Measurements from ENCODE around the gene ACAD8. TPM values are rescaled to one million over a fixed set of nuclear protein-coding genes. Genes with fewer than 3 reads are reported as not detected.

The ACAD8 gene
- total RNA-seq, 1 experiment from 2014 or later, result 18.9 TPM

- H3K27ac Mint-ChIP-seq (ENCODE audit: low read depth, unreplicated experiment), result peak within 1 kb of the TSS; percentile 93
- H3K4me3 Mint-ChIP-seq (ENCODE audit: unreplicated experiment), result peak within 1 kb of the TSS; percentile 93
- BruUV-seq (replicated peaks), result no TSS peak
- ChIA-PET POLR2A (interaction anchor here (0.6 to 4.9 kb wide), 25 partner anchors 10 to 297 kb away, joined by 3 to 52 read pairs (median 4); partner anchors contain the start of genes ACAD8 and THYN1), CTCF (interaction anchor here (0.8 to 1.2 kb wide), 7 partner anchors 11 to 270 kb away, joined by 3 to 4 read pairs (median 3); no protein-coding TSS in a partner anchor)
- peak; percentile 97 for DNase-seq (ENCODE audit: unreplicated experiment)
- no peak for TF ChIP-seq CTCF (IDR thresholded peaks at IDR 0.05; ENCODE audit: unreplicated experiment)
- intact Hi-C loops (cut with micrococcal nuclease), result loop anchor here (2.0 kb wide), 1 partner anchor 29 kb away; the partner anchor contains the start of genes ACAD8 and THYN1
- peaks cover 41% of the 10 kb centered on the region for H3K4me1 Mint-ChIP-seq (ENCODE audit: insufficient read depth, unreplicated experiment)
- H3K27me3 Mint-ChIP-seq (ENCODE audit: insufficient read depth, unreplicated experiment), result no peaks in the 10 kb centered on the region
- H3K36me3 Mint-ChIP-seq (ENCODE audit: insufficient read depth, unreplicated experiment), result peaks cover 14% of the 10 kb centered on the region
- no peaks in the 10 kb centered on the region for H3K9me3 Mint-ChIP-seq (ENCODE audit: unreplicated experiment)
Measured at GRCh38 chr11:134223836-134224709, 29.3 kb upstream of the ACAD8 start, which contains the start of the genes NCAPD3 and VPS26B. Gene NCAPD3 (minus strand): TSS chr11:134223967. CDS start chr11:134223926, 41 bp downstream. Gene VPS26B (plus strand): TSS chr11:134224671. CDS start chr11:134225123, 452 bp downstream.

- Mint-ChIP-seq H3K4me3 (ENCODE audit: unreplicated experiment) (peak overlapping the region; percentile 93), H3K27ac (ENCODE audit: low read depth, unreplicated experiment) (peak overlapping the region; percentile 46), H3K4me1 (ENCODE audit: insufficient read depth, unreplicated experiment) (peaks cover 47% of the 10 kb centered on the region), H3K36me3 (ENCODE audit: insufficient read depth, unreplicated experiment) (peaks cover 14% of the 10 kb centered on the region), H3K9me3 (ENCODE audit: unreplicated experiment) (no peaks in the 10 kb centered on the region), H3K27me3 (ENCODE audit: insufficient read depth, unreplicated experiment) (no peaks in the 10 kb centered on the region)
- POLR2A ChIA-PET, result interaction anchor here (0.6 to 4.9 kb wide), 26 partner anchors 9 to 297 kb away, joined by 3 to 52 read pairs (median 4); partner anchors contain the start of genes ACAD8 and THYN1
- peak; percentile 49 for DNase-seq (ENCODE audit: unreplicated experiment)
- BruUV-seq (replicated peaks), result no TSS peak
- CTCF ChIA-PET, result interaction anchor here (0.6 to 1.2 kb wide), 7 partner anchors 12 to 271 kb away, joined by 3 to 4 read pairs (median 3); no protein-coding TSS in a partner anchor
- no peak for TF ChIP-seq CTCF (IDR thresholded peaks at IDR 0.05; ENCODE audit: unreplicated experiment)
- intact Hi-C loops (cut with micrococcal nuclease), result loop anchor here (2.0 kb wide), 1 partner anchor 28 kb away; the partner anchor contains the start of genes ACAD8 and THYN1
Measured at GRCh38 chr11:134224710-134225664, 28.4 kb upstream of the ACAD8 start.

GRCh38 chr11:134226806-134227325, 26.5 kb upstream of the ACAD8 start:
- peak overlapping the region; percentile 93 for H3K4me3 Mint-ChIP-seq (ENCODE audit: unreplicated experiment)

More at GRCh38 chr11:134226806-134227325, 26.5 kb upstream of the ACAD8 start:
- intact Hi-C loops (cut with micrococcal nuclease), result no loop called here
- no peak for TF ChIP-seq CTCF (IDR thresholded peaks at IDR 0.05; ENCODE audit: unreplicated experiment)
- no peak for DNase-seq (ENCODE audit: unreplicated experiment)
- Mint-ChIP-seq H3K27me3 (ENCODE audit: insufficient read depth, unreplicated experiment) (no peaks in the 10 kb centered on the region), H3K36me3 (ENCODE audit: insufficient read depth, unreplicated experiment) (peaks cover 19% of the 10 kb centered on the region), H3K27ac (ENCODE audit: low read depth, unreplicated experiment) (no peak overlapping the region), H3K9me3 (ENCODE audit: unreplicated experiment) (no peaks in the 10 kb centered on the region), H3K4me1 (ENCODE audit: insufficient read depth, unreplicated experiment) (peaks cover 44% of the 10 kb centered on the region)
- no TSS peak for BruUV-seq (replicated peaks)
- ChIA-PET POLR2A (interaction anchor here (0.9 to 4.9 kb wide), 4 partner anchors 17 to 40 kb away, joined by 3 to 52 read pairs (median 20); partner anchors contain the start of genes ACAD8 and THYN1), CTCF (interaction anchor here (0.6 to 1.6 kb wide), 3 partner anchors 17 to 315 kb away, joined by 3 to 11 read pairs (median 3); no protein-coding TSS in a partner anchor)
